Iris pigment epithelial cell (primary cell): Measurements from ENCODE around the gene C2orf80.
"Not testable (repeated sequence)": the region's sequence is repeated elsewhere in the genome, so short reads cannot be mapped to it uniquely, and the experiment has no call there.

Source experiments
- DNase-seq: peaks from one replicate; pipeline ENCODE4 v3.0.0-alpha.2; 2011; ENCODE audit warnings: low read depth

C2orf80 gene

DNA sequence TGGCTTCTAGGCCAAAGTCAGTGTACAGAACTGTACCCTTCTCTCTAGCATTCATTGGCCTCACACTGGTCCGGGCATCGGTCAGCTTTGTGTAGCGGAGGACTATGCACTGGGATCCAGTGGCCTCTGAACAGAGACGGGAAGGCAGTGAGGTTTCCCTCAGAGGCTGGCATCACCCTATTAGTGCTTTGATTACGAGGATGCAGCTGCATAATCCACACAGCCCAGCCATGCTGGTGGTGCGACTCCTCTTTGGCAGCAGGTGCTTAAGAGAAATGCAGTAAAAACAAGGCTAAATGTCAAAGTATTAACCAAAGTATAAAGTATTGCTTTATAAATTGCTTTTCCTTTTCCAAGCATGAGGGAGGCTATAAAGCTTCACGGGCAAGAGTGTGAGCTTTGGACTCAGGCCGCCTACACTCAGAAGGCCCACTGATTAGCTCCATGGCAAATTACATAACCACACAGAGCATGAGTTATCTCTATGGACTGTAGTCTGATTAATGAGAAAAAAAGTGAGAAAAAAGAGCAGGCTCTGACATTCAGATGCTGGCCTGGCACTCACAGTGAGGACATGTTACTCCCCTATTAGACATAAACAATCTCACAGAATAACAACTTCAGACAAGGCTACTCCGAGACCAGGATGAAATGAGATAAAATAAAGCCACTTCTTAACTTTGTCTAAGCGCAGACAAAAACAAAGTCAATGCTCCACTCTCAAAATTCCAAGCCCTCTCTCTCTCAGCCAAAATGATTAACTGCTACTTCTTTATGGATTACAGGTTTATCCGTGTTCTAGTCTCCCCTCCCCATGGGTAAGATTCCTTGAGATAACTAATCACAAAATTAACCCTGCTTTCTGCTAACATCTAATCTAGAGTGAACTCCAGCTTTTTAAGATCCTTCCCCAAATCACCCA, 53.8 kb downstream of the C2orf80 start:
- peak; percentile 20 for DNase-seq

DNA sequence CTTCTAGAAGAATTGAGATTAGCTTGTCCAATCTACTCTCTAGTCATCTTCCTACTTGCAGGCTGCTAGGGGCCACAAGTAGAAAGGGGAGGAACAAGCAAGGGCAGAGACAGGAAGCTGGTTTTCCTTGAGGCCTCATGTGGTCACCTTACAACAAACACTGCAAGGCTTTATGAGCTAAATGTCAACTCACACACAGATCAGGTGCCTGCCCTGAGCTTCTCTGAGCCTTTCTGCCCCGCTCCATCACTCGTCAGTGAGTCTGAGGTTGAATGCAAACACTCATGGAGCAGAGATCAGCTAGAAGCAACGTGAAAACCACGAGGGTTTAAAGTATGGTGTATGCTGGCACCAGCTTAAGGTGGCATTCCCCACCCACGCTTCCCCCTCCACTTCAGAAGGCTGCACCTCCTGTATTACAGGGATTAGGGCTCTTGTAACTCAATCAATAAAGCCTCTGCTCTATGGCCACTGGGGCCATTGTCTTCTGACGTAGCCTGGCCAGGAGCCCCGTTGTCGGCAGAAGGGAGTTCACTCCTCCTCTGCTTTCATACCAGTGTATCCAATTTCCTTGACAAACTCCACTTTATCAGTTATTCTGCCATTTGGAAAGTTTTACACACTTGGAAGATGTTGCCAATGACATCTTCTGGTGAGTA, 54.8 kb downstream of the C2orf80 start:
- no peak for DNase-seq

DNA sequence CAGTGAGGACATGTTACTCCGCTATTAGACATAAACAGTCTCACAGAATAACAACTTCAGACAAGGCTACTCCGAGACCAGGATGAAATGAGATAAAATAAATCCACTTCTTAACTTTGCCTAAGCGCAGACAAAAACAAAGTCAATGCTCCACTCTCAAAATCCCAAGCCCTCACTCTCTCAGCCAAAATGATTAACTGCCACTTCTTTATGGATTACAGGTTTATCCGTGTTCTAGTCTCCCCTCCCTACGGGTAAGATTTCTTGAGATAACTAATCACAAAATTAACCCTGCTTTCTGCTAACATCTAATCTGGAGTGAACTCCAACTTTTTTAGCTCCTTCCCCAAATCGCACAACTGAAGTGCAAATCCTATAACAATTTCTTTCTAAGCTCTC, 59.1 kb downstream of the C2orf80 start:
- DNase-seq, result no peak

DNA sequence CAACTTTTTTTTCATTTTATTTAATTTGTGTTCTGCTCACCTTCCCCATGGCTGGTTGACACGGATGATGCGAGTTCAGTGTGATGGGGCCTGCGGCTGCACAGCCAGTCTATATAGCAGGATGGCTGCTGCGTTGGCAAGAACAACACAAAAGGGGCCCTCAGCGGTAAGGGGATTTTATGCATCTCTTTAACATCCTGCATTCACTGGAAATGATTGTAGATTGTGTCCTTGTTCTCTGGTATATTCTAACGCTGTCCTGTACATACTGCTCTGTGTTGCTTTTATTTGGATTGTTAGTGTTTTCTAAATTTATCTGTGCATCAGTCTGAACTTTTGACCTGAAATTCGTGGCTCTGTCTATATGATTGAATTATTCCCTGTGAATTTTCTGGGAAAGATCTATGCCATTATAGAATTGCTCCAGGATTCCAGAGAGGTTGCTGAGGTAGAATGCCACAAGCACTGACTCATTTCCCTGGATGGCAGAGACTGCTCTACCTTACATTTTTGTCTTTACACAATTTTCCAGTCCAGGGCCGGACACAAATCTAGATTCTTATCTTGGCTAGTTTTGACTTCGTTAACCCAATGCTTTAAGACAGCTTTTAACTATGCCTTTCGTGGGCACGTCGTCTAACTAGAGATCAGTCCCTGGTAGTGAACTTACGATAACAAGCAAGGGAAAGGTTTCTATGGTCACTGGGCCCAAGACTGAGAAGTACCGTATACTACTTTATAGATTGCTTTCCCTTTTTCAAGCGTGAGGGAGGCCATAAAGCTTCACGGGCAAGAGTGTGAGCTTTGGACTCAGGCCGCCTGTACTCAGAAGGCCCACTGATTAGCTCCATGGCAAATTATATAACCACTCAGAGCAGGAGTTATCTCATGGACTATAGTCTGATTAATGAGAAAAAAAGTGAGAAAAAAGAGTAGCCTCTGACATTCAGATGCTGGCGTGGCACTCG, 59.8 kb downstream of the C2orf80 start, which contains the start of gene CRYGC:
CRYGC (minus strand) TSS at position 85 of the 968 bp plus-strand sequence; CDS start at position 49, 36 bp downstream.
- no peak for DNase-seq

DNA sequence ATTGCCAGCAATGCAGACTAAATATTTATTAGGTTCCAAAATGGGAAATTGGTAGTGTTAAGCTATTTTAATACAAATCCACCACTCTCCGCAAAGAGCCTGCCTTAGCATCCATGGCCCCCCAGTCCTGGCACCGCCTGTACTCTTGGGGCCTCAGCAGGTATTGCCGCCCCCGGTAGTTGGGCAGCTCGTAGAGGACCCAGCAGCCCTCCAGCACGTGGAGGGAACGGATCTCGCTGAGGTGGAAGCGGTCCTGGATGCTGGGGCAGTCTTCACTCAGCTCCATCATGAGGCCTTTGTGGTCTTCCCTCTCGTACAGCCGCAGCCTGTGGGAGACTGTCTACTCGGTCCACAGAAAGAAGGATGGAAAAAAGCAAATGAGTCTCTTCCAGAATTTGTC, 61.7 kb downstream of the C2orf80 start:
- no peak for DNase-seq

DNA sequence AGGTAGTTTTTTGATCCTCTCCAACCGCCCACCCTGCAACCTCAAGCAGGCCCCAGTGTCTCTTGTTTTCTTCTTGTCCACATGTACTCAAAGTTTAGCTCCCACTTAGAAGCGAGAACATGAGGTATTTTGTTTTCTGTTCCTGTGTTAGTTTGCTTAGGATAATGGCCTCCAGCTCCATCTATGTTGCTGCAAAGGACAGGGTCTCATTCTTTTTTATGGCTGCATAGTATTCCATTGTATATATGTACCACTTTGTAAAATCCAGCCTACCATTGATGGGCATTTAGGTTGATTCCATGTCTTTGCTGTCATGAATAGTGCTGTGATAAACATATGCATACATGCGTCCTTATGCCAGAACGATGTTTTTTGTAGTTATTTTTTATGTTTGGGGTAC, 62.7 kb downstream of the C2orf80 start:
- DNase-seq, result no peak

DNA sequence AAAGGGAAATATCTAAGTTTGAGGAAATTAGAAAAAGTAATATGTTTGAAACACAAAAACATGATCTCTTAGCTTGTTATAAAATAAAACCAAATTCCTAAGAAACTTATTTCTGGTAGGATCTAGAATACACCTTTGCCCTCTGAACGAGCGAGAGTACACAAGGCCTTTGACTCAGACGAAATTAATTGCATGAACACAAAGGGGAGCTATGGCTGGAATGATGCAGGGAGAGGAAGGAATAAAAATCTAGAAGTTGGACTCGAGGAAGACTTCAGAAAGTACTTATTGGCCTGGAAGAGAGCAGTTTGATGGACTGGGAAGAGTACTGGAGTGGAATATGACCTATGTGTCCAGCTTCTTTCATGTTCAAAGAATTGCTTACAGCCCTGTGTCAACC, 64.6 kb downstream of the C2orf80 start:
- DNase-seq, result no peak

DNA sequence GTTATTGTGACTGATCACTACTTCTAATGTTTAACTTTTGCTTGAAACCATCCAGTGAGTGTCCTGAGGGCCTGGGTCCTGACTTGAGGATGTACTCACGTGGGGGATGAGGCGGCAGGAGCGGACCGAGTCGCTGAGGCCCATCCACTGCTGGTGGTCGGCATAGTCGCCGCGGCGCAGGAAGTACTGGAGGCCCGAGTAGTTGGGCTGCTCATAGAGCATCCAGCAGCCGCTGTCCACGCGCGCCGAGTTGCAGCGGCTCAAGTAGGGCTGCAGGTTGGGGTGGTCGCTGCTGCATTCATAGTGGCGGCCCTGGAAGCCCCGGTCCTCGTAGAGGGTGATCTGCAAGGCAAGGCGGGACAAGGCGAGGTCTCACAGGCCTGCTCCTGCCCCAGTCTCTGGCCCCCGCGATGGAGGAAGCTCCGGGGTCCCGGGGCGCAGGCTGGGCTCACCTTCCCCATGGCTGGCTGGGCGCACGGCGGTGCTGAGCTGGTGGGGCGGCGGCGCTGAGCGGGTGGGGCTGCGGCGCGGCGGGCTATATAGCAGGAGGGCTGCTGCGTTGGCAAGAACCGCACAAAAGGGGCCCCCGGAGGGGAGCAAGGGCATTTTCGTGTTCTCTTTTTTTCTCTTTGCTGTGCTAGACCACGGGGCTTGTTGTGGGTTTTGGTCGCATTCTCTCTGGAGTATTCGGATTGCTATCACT, 65.7 kb downstream of the C2orf80 start, which contains the start of gene CRYGD:
CRYGD (minus strand) TSS at position 512 of the 703 bp plus-strand sequence; CDS start at position 461, 51 bp downstream.
- not testable (repeated sequence) for DNase-seq

DNA sequence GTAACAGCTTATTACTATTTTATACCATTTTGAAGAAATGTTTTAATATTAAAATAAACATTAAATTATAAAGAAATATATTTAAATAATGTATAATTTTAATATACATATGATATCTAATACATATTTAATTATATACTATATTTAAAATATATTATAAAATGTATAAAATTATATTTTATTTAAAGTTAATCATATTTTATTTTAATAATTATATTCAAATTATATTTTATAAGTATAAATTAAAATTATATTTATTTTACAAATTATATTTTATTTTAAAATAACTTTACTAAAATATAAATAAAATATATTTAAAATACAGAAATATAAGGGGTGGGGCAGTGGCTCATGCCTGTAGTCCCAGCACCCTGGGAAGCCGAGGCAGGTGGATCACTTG, 67.6 kb downstream of the C2orf80 start:
- no peak for DNase-seq

DNA sequence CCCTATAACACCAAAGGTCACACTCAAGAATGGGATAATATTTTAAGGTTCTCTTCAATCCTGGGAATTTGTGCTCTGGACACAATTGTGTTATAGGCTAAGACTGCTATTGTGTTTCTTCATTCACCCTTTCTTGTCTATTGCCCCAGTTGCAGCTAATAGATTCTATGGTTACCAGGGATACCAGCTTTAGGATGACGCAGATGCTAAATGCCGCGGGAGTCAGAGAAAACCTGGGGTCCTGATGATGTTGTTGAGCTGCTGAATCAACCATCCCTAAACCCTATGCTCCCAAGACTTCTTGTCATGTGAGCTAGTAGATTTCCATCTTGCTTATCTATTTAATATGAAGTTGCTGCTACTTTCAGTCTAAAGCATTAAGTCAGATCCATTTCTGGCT, 70.9 kb downstream of the C2orf80 start:
- no peak for DNase-seq

DNA sequence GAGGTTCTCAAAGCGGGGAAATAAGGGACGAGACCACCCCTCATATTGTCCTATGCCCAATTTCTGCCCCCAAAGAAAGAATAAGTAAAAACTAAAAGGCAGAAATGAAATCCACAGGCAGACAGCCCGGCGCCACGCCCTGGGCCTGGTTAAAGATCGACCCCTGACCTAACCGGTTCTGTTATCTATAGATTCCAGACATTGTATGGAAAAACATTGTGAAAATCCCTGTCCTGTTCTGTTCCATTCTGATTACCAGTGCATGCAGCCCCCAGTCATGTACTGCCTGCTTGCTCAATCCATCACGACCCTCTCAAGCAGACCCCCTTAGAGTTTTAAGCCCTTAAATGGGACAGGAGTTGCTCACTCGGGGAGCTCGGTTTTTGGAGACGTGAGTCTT, 72.4 kb downstream of the C2orf80 start:
- not testable (repeated sequence) for DNase-seq
